Calu3 (cell line): Measurements from ENCODE around the gene SLCO2A1. TPM values are rescaled to one million over a fixed set of nuclear protein-coding genes. Genes with fewer than 3 reads are reported as not detected.
A peak's percentile ranks its signal among the peaks of the same experiment; 100 is the strongest.

Experiments
- BruUV-seq: library from RNA; stranded (reverse); fragments of 400-500 nt; replicated peaks from 2 replicates; lab custom pipeline; 2021; lab: Mats Ljungman, UMichigan
- CTCF ChIA-PET: fragments of 300-600 bp; sonication (Branson Sonifier 250); formaldehyde crosslinking; loops from one replicate; lab custom pipeline; 2022; ENCODE audit warnings: antibody characterized with exemption; lab: Charles Lee
- DNase-seq: peaks from one replicate; pipeline ENCODE4 v3.0.0; 2022
- H3K27ac Mint-ChIP-seq: one replicate; pipeline ENCODE4 v1.8.0; 2022; ENCODE audit warnings: mixed read lengths; ENCODE audit not compliant: unreplicated experiment
- H3K27me3 Mint-ChIP-seq: one replicate; pipeline ENCODE4 v1.8.0; 2022; ENCODE audit warnings: mixed read lengths; ENCODE audit not compliant: unreplicated experiment
- H3K36me3 Mint-ChIP-seq: one replicate; pipeline ENCODE4 v1.8.0; 2022; ENCODE audit warnings: mild to moderate bottlenecking, moderate library complexity, mixed read lengths; ENCODE audit not compliant: insufficient read depth, unreplicated experiment
- H3K4me1 Mint-ChIP-seq: one replicate; pipeline ENCODE4 v1.8.0; 2022; ENCODE audit warnings: mild to moderate bottlenecking, low read depth, mixed read lengths; ENCODE audit not compliant: unreplicated experiment
- H3K4me3 Mint-ChIP-seq: one replicate; pipeline ENCODE4 v1.8.0; 2022; ENCODE audit warnings: mild to moderate bottlenecking, low read depth, moderate library complexity, mixed read lengths; ENCODE audit not compliant: unreplicated experiment
- H3K9me3 Mint-ChIP-seq: one replicate; pipeline ENCODE4 v1.8.0; 2022; ENCODE audit warnings: low read depth, mixed read lengths; ENCODE audit not compliant: unreplicated experiment
- intact Hi-C: fragments of 100-400 bp; cut with micrococcal nuclease; formaldehyde crosslinking; loops from one replicate; pipeline ENCODE4 v1.10.0; 2022; ENCODE audit not compliant: unreplicated experiment
- total RNA-seq: library from RNA; stranded (reverse); gene quantifications from 2 replicates; pipeline ENCODE4 v1.2.3, GENCODE V29; 2022
- TF ChIP-seq, protein P1 (sequence below): fragments of 200-600 bp; IDR thresholded peaks from one replicate; pipeline ENCODE4 v1.8.0; 2022; ENCODE audit warnings: antibody characterized with exemption; ENCODE audit not compliant: unreplicated experiment

SLCO2A1 gene
- total RNA-seq, 1 experiment from 2014 or later, result not detected

DNA sequence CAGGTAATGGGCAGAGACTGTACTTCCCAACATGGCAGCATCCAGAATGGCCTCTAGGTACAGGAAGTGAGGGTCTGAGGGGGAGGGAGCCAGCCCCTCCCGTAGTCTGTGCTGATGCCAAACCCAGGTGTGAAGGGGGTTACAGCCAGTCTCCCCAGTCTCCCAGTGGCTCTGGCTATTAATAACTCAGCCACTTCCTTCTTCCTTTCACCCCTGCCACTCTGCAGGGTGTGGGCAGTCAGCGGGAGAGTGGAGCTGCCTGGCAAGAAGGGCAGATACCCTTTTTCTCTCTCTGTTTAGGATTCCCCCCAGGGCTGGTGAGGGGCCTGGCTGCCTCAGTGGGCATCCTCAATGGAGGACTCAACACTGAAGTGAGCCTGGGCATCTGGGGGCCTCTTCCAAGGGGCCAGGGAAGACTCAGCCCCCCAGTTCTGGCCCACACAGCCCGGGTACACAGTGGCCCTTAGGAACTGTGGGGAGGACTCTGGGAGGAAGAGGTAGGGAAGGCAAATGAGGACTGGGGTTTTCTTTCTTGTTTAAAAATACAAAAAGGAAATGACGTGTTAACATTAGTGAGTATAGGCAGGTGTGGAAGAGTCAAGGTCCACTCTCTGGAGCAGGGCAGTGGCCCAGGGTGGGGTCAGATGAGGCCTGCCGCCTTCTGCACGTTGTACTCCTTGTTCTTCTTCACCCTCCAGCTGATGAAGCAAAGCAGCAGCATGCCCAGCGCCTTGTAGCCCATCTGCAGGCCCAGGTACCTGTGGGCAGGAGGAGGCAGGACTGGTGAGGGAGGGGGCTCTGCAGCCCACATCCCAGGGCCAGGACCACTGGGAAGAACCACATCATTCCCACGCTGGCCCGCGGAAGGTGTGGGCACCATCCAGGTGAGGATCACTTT is 95.4 kb downstream of the SLCO2A1 start:
- no peak overlapping the region for H3K4me3 Mint-ChIP-seq
- H3K4me1 Mint-ChIP-seq, result peaks cover 8% of the 10 kb centered on the region
- intact Hi-C loops, result loop anchor here (5.0 kb wide), 4 partner anchors 123 to 363 kb away; no protein-coding TSS in a partner anchor
- no peaks in the 10 kb centered on the region for H3K9me3 Mint-ChIP-seq
- peaks cover 2% of the 10 kb centered on the region for H3K36me3 Mint-ChIP-seq
- H3K27me3 Mint-ChIP-seq, result peaks cover 99% of the 10 kb centered on the region
- TF ChIP-seq, protein P1, sequence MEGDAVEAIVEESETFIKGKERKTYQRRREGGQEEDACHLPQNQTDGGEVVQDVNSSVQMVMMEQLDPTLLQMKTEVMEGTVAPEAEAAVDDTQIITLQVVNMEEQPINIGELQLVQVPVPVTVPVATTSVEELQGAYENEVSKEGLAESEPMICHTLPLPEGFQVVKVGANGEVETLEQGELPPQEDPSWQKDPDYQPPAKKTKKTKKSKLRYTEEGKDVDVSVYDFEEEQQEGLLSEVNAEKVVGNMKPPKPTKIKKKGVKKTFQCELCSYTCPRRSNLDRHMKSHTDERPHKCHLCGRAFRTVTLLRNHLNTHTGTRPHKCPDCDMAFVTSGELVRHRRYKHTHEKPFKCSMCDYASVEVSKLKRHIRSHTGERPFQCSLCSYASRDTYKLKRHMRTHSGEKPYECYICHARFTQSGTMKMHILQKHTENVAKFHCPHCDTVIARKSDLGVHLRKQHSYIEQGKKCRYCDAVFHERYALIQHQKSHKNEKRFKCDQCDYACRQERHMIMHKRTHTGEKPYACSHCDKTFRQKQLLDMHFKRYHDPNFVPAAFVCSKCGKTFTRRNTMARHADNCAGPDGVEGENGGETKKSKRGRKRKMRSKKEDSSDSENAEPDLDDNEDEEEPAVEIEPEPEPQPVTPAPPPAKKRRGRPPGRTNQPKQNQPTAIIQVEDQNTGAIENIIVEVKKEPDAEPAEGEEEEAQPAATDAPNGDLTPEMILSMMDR, result no peak
- peak; percentile 28 for DNase-seq
- CTCF ChIA-PET, result interaction anchor here (0.9 kb wide), 1 partner anchor 9 kb away, joined by 3 read pairs; no protein-coding TSS in a partner anchor
- H3K27ac Mint-ChIP-seq, result no peak overlapping the region
- no TSS peak for BruUV-seq

DNA sequence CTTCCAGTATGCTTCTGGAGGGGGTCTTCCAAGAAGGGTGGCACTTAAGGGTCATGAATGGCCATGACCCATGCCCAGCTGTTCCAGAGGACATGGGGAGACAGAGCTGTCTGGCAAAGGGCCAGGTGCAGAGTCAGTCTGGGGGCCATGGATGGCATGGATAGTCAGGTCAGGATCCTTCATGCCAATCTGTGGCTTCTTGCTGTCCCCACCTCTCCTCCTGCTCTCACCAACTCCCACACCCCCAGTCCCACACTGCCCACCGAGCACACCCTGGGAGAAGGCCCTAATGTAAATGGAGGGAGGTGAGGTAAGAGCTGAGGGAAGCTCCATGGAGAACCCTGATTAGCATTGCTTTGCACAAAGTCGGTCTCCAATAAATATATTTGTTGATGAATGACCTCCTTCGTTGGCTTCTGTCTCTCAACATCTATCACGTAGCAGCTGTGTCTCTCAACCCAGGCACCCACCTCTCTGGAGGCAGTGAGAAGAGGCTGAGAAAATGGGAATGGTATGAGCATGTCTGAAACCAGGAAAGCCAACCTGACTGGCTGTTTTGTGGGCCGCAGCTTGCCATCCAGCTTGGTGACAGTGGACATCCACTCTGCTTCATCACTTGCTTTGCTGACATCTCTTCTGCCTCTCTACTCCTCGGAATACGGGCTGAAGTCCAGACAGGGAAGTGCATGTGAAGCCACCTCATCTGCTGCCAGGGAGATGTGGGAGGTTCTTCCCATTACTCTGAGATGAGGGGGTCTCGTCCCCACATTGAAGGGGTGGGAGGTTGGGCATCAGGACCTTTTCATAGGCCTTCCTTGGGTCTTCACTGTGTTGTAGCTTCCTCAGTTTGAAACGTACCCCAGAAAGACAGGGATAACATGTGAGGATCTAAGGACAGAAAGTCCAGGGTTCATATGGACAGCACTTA is 96.4 kb downstream of the SLCO2A1 start:
- Mint-ChIP-seq H3K4me3 (no peak overlapping the region), H3K27me3 (peaks cover 99% of the 10 kb centered on the region), H3K4me1 (peaks cover 8% of the 10 kb centered on the region), H3K36me3 (peaks cover 4% of the 10 kb centered on the region), H3K9me3 (no peaks in the 10 kb centered on the region), H3K27ac (no peak overlapping the region)
- peak; percentile 0 for DNase-seq
- CTCF ChIA-PET, result interaction anchor here (0.6 to 1.1 kb wide), 3 partner anchors 271 to 290 kb away, joined by 3 to 4 read pairs (median 4); no protein-coding TSS in a partner anchor
- no TSS peak for BruUV-seq
- intact Hi-C loops, result loop anchor here (5.0 kb wide), 4 partner anchors 124 to 364 kb away; no protein-coding TSS in a partner anchor
- TF ChIP-seq, protein P1, result no peak

DNA sequence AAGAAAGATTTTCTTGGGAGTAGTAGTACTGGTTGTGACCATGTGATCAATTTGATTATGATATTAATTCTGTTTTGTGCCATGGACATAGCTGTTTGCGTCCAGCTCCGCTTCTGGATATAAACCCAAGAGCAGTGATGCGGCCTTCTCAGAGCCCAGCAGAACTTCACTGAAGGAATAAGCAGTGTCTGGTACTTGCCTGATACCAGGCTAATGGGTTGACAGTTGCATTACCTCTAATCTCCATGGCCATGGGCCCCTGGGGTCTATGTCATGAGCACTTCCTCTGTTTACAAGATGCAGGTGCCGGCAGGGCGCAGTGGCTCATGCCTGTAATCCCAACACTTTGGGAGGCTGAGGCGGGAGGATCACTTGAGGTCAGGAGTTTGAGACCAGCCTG is 97.7 kb downstream of the SLCO2A1 start:
- H3K9me3 Mint-ChIP-seq, result no peaks in the 10 kb centered on the region
- peak; percentile 2 for DNase-seq
- intact Hi-C loops, result loop anchor here (5.0 kb wide), 4 partner anchors 125 to 365 kb away; no protein-coding TSS in a partner anchor
- no TSS peak for BruUV-seq
- no peak overlapping the region for H3K27ac Mint-ChIP-seq
- no peak overlapping the region for H3K4me3 Mint-ChIP-seq
- H3K36me3 Mint-ChIP-seq, result peaks cover 4% of the 10 kb centered on the region
- peaks cover 99% of the 10 kb centered on the region for H3K27me3 Mint-ChIP-seq
- TF ChIP-seq, protein P1, result no peak
- peaks cover 6% of the 10 kb centered on the region for H3K4me1 Mint-ChIP-seq
- CTCF ChIA-PET, result interaction anchor here (0.9 kb wide), 1 partner anchor 33 kb away, joined by 3 read pairs; no protein-coding TSS in a partner anchor

DNA sequence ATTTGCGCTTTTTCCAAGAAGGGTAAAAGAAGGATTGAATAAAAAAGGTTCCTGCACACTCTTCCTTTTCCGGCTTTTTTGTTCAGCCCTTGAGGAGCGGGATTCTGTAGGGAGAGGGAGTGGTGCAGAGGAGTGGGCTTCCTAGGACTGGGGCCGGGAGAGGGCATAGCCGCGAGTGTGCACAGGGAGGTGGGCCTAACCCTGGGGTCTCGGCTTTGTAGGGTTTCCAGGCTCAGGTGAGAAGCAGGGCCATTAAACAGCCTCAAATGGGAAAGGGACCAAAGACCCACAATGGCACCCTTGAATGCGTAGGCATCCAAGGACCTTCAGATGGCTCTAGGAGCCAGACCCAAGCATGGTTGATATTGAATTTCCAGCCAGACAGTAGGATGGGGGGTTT is 98.6 kb downstream of the SLCO2A1 start:
- TF ChIP-seq, protein P1, result no peak
- peak; percentile 2 for DNase-seq
- BruUV-seq, result no TSS peak
- H3K4me1 Mint-ChIP-seq, result no peaks in the 10 kb centered on the region
- CTCF ChIA-PET, result no interaction called here
- H3K27me3 Mint-ChIP-seq, result peaks cover 99% of the 10 kb centered on the region
- intact Hi-C loops, result loop anchor here (2.0 to 5.0 kb wide), 5 partner anchors 34 to 366 kb away; no protein-coding TSS in a partner anchor
- H3K9me3 Mint-ChIP-seq, result no peaks in the 10 kb centered on the region
- H3K36me3 Mint-ChIP-seq, result peaks cover 4% of the 10 kb centered on the region
- H3K4me3 Mint-ChIP-seq, result no peak overlapping the region
- no peak overlapping the region for H3K27ac Mint-ChIP-seq
